Brain microvascular endothelial cell (primary cell): Measurements from ENCODE around the gene CHST15.
A peak's percentile ranks its signal among the peaks of the same experiment; 100 is the strongest.
"Not testable (repeated sequence)": the region's sequence is repeated elsewhere in the genome, so short reads cannot be mapped to it uniquely, and the experiment has no call there.

Experiments
- DNase-seq: peaks from one replicate; pipeline ENCODE4 v3.0.0-alpha.2; 2020
- H3K27ac ChIP-seq: fragments of 250-450 bp; sonication (Bioruptor Pico); 2 replicates; pipeline ENCODE4 v1.5.1; 2020; ENCODE audit warnings: mild to moderate bottlenecking, moderate library complexity
- H3K27me3 ChIP-seq: fragments of 250-450 bp; sonication (Bioruptor Pico); replicated peaks from 2 replicates; pipeline ENCODE4 v1.5.1; 2020; ENCODE audit warnings: mild to moderate bottlenecking
- H3K36me3 ChIP-seq: fragments of 250-450 bp; sonication (Bioruptor Pico); replicated peaks from 2 replicates; pipeline ENCODE4 v1.5.1; 2020; ENCODE audit warnings: mild to moderate bottlenecking
- H3K4me3 ChIP-seq: 2 replicates; pipeline ENCODE4 v1.5.1; 2011; ENCODE audit warnings: low read depth, mild to moderate bottlenecking, control low read depth, low read length, moderate library complexity
- in situ Hi-C: cut with HindIII; loops from 2 replicates; pipeline ENCODE4 v1.10.0; 2017; ENCODE audit warnings: low sequenced_read_pairs, low pct_ligation_motif_present
- TF ChIP-seq, protein P1 (sequence below): IDR thresholded peaks from 2 replicates; pipeline ENCODE4 v1.5.1; 2011; ENCODE audit warnings: low read depth, mild to moderate bottlenecking, moderate library complexity, low read length, control low read depth, inconsistent platforms; ENCODE audit errors: missing control alignments

CHST15 gene

DNA sequence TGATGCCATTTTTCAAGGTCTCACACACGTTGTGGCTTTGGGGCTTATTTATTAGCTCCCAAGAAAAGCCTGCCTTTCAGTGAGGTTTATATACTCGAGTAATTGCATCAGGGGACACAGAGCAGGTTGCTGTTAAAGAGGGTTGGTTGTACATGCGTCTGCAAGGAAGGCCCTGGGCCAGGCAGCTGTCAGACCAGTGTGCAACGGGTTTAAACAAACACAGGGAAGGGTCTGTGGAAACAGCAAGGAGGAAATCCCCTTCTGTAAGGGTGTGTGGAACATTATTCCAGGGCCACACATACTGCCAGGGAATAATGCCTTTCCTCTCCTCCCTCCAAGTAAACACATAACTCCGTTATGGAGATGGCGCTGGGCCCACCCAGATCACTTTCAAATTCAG, 1.7 kb upstream of the CHST15 start:
- no peak overlapping the region for H3K4me3 ChIP-seq
- no peak for DNase-seq
- peaks cover 1% of the 10 kb centered on the region for H3K27me3 ChIP-seq
- H3K36me3 ChIP-seq: no peaks in the 10 kb centered on the region
- in situ Hi-C loops: no loop called here
- TF ChIP-seq, protein P1, sequence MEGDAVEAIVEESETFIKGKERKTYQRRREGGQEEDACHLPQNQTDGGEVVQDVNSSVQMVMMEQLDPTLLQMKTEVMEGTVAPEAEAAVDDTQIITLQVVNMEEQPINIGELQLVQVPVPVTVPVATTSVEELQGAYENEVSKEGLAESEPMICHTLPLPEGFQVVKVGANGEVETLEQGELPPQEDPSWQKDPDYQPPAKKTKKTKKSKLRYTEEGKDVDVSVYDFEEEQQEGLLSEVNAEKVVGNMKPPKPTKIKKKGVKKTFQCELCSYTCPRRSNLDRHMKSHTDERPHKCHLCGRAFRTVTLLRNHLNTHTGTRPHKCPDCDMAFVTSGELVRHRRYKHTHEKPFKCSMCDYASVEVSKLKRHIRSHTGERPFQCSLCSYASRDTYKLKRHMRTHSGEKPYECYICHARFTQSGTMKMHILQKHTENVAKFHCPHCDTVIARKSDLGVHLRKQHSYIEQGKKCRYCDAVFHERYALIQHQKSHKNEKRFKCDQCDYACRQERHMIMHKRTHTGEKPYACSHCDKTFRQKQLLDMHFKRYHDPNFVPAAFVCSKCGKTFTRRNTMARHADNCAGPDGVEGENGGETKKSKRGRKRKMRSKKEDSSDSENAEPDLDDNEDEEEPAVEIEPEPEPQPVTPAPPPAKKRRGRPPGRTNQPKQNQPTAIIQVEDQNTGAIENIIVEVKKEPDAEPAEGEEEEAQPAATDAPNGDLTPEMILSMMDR: no peak
- H3K27ac ChIP-seq: no peak overlapping the region

DNA sequence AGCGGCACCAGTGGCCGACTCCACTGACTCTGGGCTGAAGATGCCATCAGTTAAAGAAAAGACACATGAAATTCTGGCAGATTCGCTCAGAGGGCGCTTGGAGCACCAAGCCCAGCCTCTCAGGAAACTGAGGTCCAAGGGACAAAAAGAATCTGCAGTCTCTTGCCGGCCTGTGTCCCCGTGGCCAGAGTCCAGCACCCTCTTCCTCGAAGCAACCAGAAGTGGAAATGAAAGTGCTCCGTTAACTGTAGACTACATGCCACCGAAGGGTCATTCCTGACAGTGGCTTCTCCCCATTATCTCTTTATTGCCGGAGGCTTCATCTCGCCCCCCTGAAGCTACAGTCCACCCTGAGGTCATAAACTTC, 1.0 kb upstream of the CHST15 start:
- DNase-seq: no peak
- Histone ChIP-seq H3K27me3 (peaks cover 1% of the 10 kb centered on the region), H3K4me3 (no peak overlapping the region), H3K36me3 (no peaks in the 10 kb centered on the region), H3K27ac (no peak overlapping the region)
- TF ChIP-seq, protein P1: no peak
- in situ Hi-C loops: no loop called here

DNA sequence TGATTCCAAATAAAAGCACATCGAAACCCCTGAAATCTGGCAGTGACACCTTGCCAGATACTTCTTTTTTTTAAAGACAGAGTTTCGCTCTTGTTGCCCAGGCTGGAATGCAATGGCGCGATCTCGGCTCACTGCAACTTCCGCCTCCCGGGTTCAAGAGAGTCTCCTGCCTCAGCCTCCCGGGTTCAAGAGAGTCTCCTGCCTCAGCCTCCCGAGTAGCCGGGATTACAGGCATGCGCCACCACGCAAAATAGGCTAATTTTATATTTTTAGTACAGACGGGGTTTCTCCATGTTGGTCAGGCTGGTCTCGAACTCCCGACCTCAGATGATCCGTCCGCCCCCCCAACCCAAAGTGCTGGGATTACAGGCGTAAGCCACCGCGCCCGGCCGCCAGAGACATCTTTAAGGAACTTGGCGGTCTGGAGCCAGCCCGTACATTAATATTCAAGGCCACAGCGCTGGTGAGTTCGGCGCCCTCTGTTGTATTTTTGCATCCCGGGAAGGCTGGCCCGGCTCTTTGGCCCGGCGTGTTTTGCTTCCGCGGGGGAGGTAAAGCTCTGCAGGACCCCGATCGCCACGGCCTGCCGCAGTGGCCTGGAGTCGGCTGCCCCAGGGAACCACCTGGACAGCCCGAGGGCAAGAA, 498 bp upstream of the CHST15 start:
- in situ Hi-C loops, H3K27me3 ChIP-seq, H3K27ac ChIP-seq, H3K36me3 ChIP-seq: not testable (repeated sequence)
- peak; percentile 14 for DNase-seq
- H3K4me3 ChIP-seq: peak overlapping the region; percentile 57

DNA sequence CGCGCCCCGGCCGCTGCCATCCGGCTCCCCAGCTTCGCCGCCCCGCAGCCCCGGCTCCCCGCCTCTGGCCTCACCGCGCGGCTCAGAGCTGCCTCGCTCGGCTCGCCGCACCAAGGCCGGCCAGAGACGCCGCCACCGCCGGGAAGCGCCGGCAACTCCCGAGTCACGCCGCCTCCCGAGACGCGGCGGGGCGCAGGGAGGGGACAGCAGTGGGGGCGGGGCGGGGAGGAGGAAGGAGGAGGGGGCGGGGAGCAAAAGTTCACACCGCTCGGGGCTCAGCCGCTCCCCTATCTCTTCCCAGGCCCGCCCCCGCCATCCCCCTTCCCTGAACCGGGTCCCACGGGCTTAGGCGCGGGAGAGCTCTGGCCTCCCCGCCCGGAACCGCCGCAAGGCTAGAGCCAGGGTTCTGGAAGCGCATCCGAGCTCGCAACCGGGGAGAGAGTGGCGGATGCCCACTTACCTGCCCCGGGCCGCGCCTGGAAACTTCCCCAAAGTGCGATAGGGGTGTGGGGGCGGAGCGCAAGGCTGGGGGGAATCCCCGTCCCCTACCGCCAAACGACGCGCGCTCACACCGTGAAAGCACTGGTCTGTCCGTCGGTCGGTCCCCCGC, 1.0 kb downstream of the CHST15 start:
- Histone ChIP-seq H3K27ac (peak overlapping the region; percentile 24), H3K4me3 (peak overlapping the region; percentile 57), H3K36me3 (no peaks in the 10 kb centered on the region), H3K27me3 (no peaks in the 10 kb centered on the region)
- in situ Hi-C loops: no loop called here
- peak; percentile 19 for DNase-seq
- TF ChIP-seq, protein P1: no peak

DNA sequence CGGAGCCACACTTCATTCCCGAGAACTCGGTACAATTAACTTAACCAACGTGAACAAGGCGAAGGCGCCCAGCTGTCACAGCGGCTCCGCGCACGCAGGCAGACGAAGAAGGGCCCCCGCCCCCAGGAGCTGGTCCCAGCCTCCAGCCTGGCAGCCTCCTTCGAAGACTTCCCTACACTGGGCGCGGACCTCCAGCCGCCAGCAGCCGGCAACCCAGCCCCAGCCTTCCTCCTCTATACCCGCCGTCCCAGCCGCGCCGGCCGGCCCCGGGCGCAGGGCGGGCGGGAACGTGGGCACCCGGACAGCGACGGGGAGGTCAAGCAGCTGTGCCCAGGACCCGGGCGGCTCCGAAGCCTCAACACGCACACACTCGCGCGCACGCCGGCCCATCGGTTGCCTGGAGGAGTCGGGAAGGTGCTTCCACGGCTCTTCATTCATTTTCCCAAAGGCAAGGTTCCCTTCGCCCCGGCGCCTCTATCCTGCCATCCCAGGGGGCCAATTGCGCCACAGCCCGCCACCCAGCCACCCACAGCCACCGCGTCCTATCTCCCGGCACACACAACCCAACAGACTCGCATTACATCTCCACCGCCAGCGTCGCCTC, 1.6 kb downstream of the CHST15 start:
- peak overlapping the region; percentile 57 for H3K4me3 ChIP-seq
- H3K36me3 ChIP-seq: no peaks in the 10 kb centered on the region
- in situ Hi-C loops: no loop called here
- peak; percentile 18 for DNase-seq
- H3K27me3 ChIP-seq: no peaks in the 10 kb centered on the region
- H3K27ac ChIP-seq: peak overlapping the region; percentile 24
- TF ChIP-seq, protein P1: no peak

DNA sequence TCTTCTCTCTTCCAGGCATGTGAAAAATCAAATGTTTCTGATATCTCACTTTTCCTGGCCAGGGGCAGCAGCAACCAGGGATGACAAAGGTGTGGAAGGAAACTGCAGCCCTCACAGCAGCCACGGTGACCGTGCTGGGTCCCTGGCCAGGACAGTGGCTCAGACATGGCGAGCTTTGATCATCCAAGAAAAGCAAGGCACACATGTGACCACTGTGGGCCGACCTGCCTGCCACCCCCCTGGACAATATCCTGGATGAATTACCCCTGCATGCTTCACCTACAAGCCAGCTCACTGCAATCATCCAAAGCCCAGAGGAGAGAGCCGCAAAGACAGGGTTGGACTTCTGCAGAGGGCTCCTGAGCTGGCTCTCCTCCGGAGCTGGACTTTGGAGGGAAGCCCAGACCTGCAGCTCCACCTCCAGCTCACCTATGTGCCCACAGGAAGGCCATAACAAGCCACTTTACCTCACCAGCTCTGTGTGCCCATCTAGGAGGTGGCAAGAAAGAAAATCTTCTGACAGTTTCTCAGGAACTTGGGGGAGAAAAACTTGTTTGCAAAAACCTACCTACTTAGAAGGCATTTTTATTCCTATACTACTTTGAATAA, 2.7 kb downstream of the CHST15 start:
- DNase-seq: no peak
- H3K36me3 ChIP-seq: no peaks in the 10 kb centered on the region
- no peak overlapping the region for H3K27ac ChIP-seq
- H3K4me3 ChIP-seq: no peak overlapping the region
- TF ChIP-seq, protein P1: no peak
- no peaks in the 10 kb centered on the region for H3K27me3 ChIP-seq
- in situ Hi-C loops: no loop called here
